ENCODE measurements around the gene ATG4A. TPM values are rescaled to one million over a fixed set of nuclear protein-coding genes. Genes with fewer than 3 reads are reported as not detected.
A peak's percentile ranks its signal among the peaks of the same experiment; 100 is the strongest.

ATG4A gene
- total RNA-seq, 1 donor from 2014 or later, result 9.8 TPM

GRCh38 chrX:108087792-108088191 is 3.8 kb upstream of the ATG4A start:
- intact Hi-C loops (cut with micrococcal nuclease), result no loop called here
- H3K27me3 Mint-ChIP-seq (ENCODE audit: insufficient read depth), result no peaks in the 10 kb centered on the region

GRCh38 chrX:108088511-108088910 is 3.1 kb upstream of the ATG4A start:
- Mint-ChIP-seq H3K27me3 (ENCODE audit: insufficient read depth) (no peaks in the 10 kb centered on the region), H3K9me3 (no peaks in the 10 kb centered on the region), H3K4me1 (ENCODE audit: low read depth) (peaks cover 9% of the 10 kb centered on the region), H3K36me3 (ENCODE audit: low read depth) (peaks cover 6% of the 10 kb centered on the region), H3K4me3 (peak overlapping the region; percentile 43), H3K27ac (no peak overlapping the region)
- DNase-seq (ENCODE audit: low spot score), result no peak
- intact Hi-C loops (cut with micrococcal nuclease), result no loop called here

More at GRCh38 chrX:108087792-108088191, 3.8 kb upstream of the ATG4A start:
- H3K9me3 Mint-ChIP-seq, result no peaks in the 10 kb centered on the region
- peaks cover 6% of the 10 kb centered on the region for H3K36me3 Mint-ChIP-seq (ENCODE audit: low read depth)
- H3K4me1 Mint-ChIP-seq (ENCODE audit: low read depth), result peaks cover 9% of the 10 kb centered on the region
- no peak for DNase-seq (ENCODE audit: low spot score)
- H3K4me3 Mint-ChIP-seq, result no peak overlapping the region
- H3K27ac Mint-ChIP-seq, result no peak overlapping the region

DNA sequence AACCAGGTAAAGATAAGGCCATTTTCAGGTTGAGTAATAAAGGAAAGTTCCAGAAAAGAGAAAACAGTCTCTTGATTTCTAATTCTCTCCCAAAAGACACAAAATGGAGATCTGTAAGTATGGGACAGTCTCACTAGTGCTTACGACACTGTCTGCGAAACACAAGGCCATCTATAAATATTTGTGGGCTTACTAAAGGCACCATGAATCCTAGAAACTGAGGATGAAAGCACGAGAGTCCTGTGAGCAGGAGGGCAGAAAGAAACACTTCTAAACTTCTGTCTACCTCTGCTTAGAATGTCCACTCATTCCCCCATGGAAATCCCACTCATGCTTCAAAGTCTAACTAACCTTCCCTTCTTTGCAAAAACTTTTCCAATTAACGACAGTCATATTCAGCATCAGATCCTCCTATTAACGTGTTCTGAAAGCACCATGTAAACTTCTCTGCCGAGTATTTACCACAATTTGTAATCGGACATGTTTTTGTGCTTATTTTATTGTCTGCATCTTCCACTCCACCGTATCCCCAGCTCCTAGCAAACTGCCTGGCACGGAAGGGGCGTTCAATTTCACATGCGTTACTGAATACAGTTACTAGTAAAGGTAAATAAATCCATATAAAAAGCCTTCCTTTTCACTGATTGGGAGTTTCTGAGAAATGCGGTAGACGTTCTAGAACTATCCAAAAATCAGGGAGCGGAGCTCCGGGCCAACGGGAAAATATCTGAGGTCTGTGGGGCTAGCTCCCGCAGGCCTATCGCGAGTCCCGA is 901 bp upstream of the ATG4A start:
- Mint-ChIP-seq H3K4me1 (ENCODE audit: low read depth) (peaks cover 17% of the 10 kb centered on the region), H3K9me3 (no peaks in the 10 kb centered on the region), H3K36me3 (ENCODE audit: low read depth) (peaks cover 2% of the 10 kb centered on the region), H3K4me3 (no peak overlapping the region), H3K27ac (no peak overlapping the region), H3K27me3 (ENCODE audit: insufficient read depth) (no peaks in the 10 kb centered on the region)
- DNase-seq (ENCODE audit: low spot score), result no peak
- intact Hi-C loops (cut with micrococcal nuclease), result loop anchor here (1.0 to 5.0 kb wide), 8 partner anchors 57 to 1642 kb away; partner anchors contain the start of genes ACSL4, NCBP2L, PRPS1 and RBM41

- H3K9me3 Mint-ChIP-seq, result no peaks in the 10 kb centered on the region
- intact Hi-C loops (cut with micrococcal nuclease), result loop anchor here (1.0 to 5.0 kb wide), 8 partner anchors 55 to 1640 kb away; partner anchors contain the start of genes ACSL4, NCBP2L, PRPS1 and RBM41
- DNase-seq (ENCODE audit: low spot score), result no peak
- H3K36me3 Mint-ChIP-seq (ENCODE audit: low read depth), result peaks cover 2% of the 10 kb centered on the region
- H3K27me3 Mint-ChIP-seq (ENCODE audit: insufficient read depth), result no peaks in the 10 kb centered on the region
- H3K4me3 Mint-ChIP-seq, result no peak overlapping the region
- H3K27ac Mint-ChIP-seq, result no peak overlapping the region
- H3K4me1 Mint-ChIP-seq (ENCODE audit: low read depth), result peaks cover 17% of the 10 kb centered on the region
These were observed 307 bp downstream of the ATG4A start for GRCh38 chrX:108091878-108092291.

GRCh38 chrX:108097380-108097779 is 5.8 kb downstream of the ATG4A start:
- Mint-ChIP-seq H3K36me3 (ENCODE audit: low read depth) (no peaks in the 10 kb centered on the region), H3K27me3 (ENCODE audit: insufficient read depth) (no peaks in the 10 kb centered on the region), H3K9me3 (no peaks in the 10 kb centered on the region), H3K4me1 (ENCODE audit: low read depth) (peaks cover 8% of the 10 kb centered on the region), H3K4me3 (no peak overlapping the region), H3K27ac (no peak overlapping the region)
- DNase-seq (ENCODE audit: low spot score), result no peak
- intact Hi-C loops (cut with micrococcal nuclease), result no loop called here

DNA sequence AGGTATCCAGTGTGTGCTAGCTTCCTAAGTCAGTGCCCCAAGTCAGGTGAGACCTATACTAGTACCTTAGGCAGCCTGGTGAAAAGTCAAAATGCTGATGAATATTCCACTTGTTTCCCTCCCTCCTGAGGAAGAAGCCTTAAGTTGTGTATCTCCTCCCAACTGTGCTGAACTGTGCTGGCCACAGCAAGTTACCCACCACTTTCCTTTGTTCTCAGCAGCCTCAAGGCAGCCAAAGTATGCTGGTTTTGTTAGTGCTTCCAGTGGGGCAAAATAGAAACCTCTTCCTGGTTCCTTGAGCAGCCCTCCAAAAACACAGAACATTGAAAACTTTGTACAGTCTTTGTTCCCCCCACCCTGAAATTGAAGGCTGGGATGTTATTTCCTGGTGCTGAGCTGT is 13.9 kb downstream of the ATG4A start:
- Mint-ChIP-seq H3K4me3 (no peak overlapping the region), H3K9me3 (no peaks in the 10 kb centered on the region), H3K36me3 (ENCODE audit: low read depth) (peaks cover 6% of the 10 kb centered on the region), H3K4me1 (ENCODE audit: low read depth) (no peaks in the 10 kb centered on the region), H3K27me3 (ENCODE audit: insufficient read depth) (no peaks in the 10 kb centered on the region), H3K27ac (no peak overlapping the region)
- intact Hi-C loops (cut with micrococcal nuclease), result no loop called here
- no peak for DNase-seq (ENCODE audit: low spot score)

DNA sequence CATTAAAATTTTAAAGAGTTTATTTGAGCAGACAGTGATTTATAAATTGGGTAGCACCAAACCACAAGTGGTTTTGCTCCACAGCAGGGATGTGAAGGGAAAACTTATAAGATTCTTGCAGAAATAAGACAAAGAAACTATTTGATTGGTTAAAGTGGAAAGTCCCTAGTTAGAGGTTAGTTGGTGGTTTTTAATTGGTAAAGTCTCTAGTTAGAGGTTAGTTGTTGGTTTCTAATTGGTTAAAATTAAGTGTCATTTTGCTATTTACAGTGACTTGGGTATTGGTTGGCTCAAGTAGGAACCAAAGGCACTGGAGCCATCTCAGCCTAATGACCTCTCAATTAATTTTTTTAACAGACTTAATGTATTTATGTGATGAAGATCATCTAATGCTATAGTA is 23.0 kb downstream of the ATG4A start:
- Mint-ChIP-seq H3K9me3 (no peaks in the 10 kb centered on the region), H3K4me1 (ENCODE audit: low read depth) (no peaks in the 10 kb centered on the region), H3K4me3 (no peak overlapping the region), H3K36me3 (ENCODE audit: low read depth) (peaks cover 2% of the 10 kb centered on the region), H3K27me3 (ENCODE audit: insufficient read depth) (no peaks in the 10 kb centered on the region), H3K27ac (no peak overlapping the region)
- no peak for DNase-seq (ENCODE audit: low spot score)
- intact Hi-C loops (cut with micrococcal nuclease), result no loop called here

GRCh38 chrX:108117988-108118387 is 26.4 kb downstream of the ATG4A start:
- H3K9me3 Mint-ChIP-seq, result no peaks in the 10 kb centered on the region

GRCh38 chrX:108121291-108121690 is 29.7 kb downstream of the ATG4A start:
- DNase-seq (ENCODE audit: low spot score), result no peak
- no peak overlapping the region for H3K27ac Mint-ChIP-seq
- no peak overlapping the region for H3K4me3 Mint-ChIP-seq
- intact Hi-C loops (cut with micrococcal nuclease), result no loop called here
- H3K9me3 Mint-ChIP-seq, result no peaks in the 10 kb centered on the region
- H3K27me3 Mint-ChIP-seq (ENCODE audit: insufficient read depth), result no peaks in the 10 kb centered on the region
- H3K36me3 Mint-ChIP-seq (ENCODE audit: low read depth), result peaks cover 3% of the 10 kb centered on the region
- H3K4me1 Mint-ChIP-seq (ENCODE audit: low read depth), result peaks cover 4% of the 10 kb centered on the region

More at GRCh38 chrX:108117988-108118387, 26.4 kb downstream of the ATG4A start:
- no peaks in the 10 kb centered on the region for H3K4me1 Mint-ChIP-seq (ENCODE audit: low read depth)
- peaks cover 2% of the 10 kb centered on the region for H3K36me3 Mint-ChIP-seq (ENCODE audit: low read depth)
- H3K4me3 Mint-ChIP-seq, result no peak overlapping the region
- H3K27me3 Mint-ChIP-seq (ENCODE audit: insufficient read depth), result no peaks in the 10 kb centered on the region
- DNase-seq (ENCODE audit: low spot score), result no peak
- H3K27ac Mint-ChIP-seq, result no peak overlapping the region
- intact Hi-C loops (cut with micrococcal nuclease), result no loop called here

GRCh38 chrX:108122748-108123147 is 31.2 kb downstream of the ATG4A start:
- DNase-seq (ENCODE audit: low spot score), result no peak
- no peak overlapping the region for H3K27ac Mint-ChIP-seq
- intact Hi-C loops (cut with micrococcal nuclease), result no loop called here
- peaks cover 4% of the 10 kb centered on the region for H3K4me1 Mint-ChIP-seq (ENCODE audit: low read depth)
- no peaks in the 10 kb centered on the region for H3K9me3 Mint-ChIP-seq
- H3K27me3 Mint-ChIP-seq (ENCODE audit: insufficient read depth), result no peaks in the 10 kb centered on the region
- H3K4me3 Mint-ChIP-seq, result no peak overlapping the region
- H3K36me3 Mint-ChIP-seq (ENCODE audit: low read depth), result peaks cover 10% of the 10 kb centered on the region

DNA sequence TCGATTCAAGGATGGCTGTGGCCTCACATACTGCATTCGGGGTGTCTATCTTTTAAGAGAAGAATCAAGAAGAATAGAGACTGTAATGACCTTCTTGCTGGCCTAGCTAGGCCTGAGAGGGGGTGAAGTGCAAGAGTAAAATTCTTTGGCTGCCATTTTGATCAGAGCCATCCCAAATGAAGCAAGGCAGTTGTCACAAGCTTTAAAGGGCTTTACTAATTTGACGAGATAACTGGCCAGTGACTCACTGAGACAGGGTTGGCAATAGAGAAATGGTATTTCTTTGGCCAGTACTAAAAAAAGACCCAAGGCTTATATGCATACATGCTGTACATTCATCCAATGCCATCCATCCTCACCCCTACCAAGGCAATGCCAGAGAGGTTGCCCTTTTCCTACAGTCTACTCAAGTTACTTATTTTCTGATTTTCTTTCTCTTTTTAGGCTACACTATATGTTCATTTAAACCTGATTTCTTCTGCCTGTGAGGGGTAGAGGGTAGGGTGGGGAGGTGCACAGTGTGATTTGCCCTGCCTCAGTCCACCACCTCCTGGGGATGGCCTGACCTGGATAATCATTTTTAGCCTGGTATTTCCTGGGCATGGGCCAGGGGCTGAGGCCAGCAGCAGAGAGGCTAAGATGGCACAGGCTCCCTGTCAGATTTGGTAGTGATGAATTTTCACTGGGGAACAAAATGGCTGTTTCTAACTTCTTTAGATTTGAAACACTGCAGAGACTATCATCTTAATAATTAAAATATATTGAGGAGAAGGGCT is 32.2 kb downstream of the ATG4A start:
- intact Hi-C loops (cut with micrococcal nuclease), result no loop called here
- Mint-ChIP-seq H3K4me3 (no peak overlapping the region), H3K9me3 (no peaks in the 10 kb centered on the region), H3K27ac (peak overlapping the region; percentile 31), H3K36me3 (ENCODE audit: low read depth) (peaks cover 9% of the 10 kb centered on the region), H3K4me1 (ENCODE audit: low read depth) (peaks cover 4% of the 10 kb centered on the region), H3K27me3 (ENCODE audit: insufficient read depth) (no peaks in the 10 kb centered on the region)
- DNase-seq (ENCODE audit: low spot score), result no peak

- no peak overlapping the region for H3K4me3 Mint-ChIP-seq
These were observed 35.1 kb downstream of the ATG4A start for GRCh38 chrX:108126661-108127060.

DNA sequence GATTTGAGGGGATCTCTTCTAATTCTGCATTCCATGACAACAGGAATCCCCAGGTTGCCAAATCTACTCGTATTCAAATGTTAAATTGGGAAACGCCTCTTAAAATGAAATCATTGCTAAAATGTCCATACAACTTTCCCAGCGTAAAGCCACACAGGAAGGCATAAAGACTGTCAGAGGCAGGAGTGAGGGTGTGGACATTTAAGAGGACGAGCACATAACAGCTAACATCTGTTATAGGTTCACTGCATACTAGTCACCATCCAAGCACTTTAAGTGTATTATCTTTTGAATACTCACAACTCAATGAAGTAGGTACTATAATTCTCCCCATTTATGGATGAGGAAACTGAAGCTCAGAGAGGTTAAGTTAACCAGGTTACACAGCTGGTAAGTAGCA is 35.6 kb downstream of the ATG4A start:
- H3K4me1 Mint-ChIP-seq (ENCODE audit: low read depth), result peaks cover 4% of the 10 kb centered on the region
- no peak for DNase-seq (ENCODE audit: low spot score)
- no peaks in the 10 kb centered on the region for H3K9me3 Mint-ChIP-seq
- no peak overlapping the region for H3K4me3 Mint-ChIP-seq
- intact Hi-C loops (cut with micrococcal nuclease), result no loop called here
- peaks cover 23% of the 10 kb centered on the region for H3K36me3 Mint-ChIP-seq (ENCODE audit: low read depth)
- no peaks in the 10 kb centered on the region for H3K27me3 Mint-ChIP-seq (ENCODE audit: insufficient read depth)
- H3K27ac Mint-ChIP-seq, result no peak overlapping the region

More at GRCh38 chrX:108126661-108127060, 35.1 kb downstream of the ATG4A start:
- H3K27ac Mint-ChIP-seq, result no peak overlapping the region
- H3K27me3 Mint-ChIP-seq (ENCODE audit: insufficient read depth), result no peaks in the 10 kb centered on the region
- peaks cover 4% of the 10 kb centered on the region for H3K4me1 Mint-ChIP-seq (ENCODE audit: low read depth)
- peaks cover 21% of the 10 kb centered on the region for H3K36me3 Mint-ChIP-seq (ENCODE audit: low read depth)
- no peak for DNase-seq (ENCODE audit: low spot score)
- no peaks in the 10 kb centered on the region for H3K9me3 Mint-ChIP-seq
- intact Hi-C loops (cut with micrococcal nuclease), result no loop called here

Measured in activated T-helper 1 cell treated with anti-CD3 and anti-CD28 coated beads, Interleukin-12 subunit alpha, Interleukin-12 subunit beta, Interleukin-2, Interleukin-4 antibody, amounts not matched to agents 30 ng/mL and 10 ng/mL and 1 ng/mL, durations not matched to agents 14 hours and 24 hours and 36 hours (primary cell).